ENCODE data around the gene CFAP70. TPM values are rescaled to one million over a fixed set of nuclear protein-coding genes. Genes with fewer than 3 reads are reported as not detected.

Gene CFAP70
- total RNA-seq, 1 experiment from 2014 or later, result 0.39 TPM

DNA sequence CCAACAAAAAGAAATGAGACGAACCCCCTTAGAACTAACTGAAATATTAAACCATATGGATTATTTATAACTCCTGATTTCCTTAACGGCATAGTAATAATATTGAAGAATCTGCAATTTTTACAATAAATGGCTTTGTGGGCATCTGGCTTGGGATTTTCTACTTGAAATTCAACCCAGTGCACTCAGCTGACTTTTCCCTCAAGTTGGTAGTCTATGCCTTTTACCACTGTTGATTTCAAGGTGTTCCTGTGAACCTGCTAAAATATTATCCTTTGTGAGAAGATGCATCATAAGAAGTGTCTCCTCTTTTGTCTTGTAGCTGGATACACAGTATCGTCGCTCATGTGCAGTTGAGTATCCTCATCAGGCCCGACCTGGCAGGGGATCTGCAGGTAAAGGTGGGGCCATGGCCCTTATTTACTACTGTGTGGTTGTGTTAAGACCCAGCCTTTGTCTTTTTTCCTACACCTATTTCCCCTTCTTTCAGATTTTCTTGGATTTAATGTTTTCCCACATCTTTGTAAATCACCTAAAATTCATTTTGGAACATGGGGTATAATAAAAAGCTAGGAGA lies 119.6 kb downstream of the CFAP70 start:
- H3K4me3 Mint-ChIP-seq (ENCODE audit: unreplicated experiment), result no peak overlapping the region
- intact Hi-C loops (cut with micrococcal nuclease; ENCODE audit: unreplicated experiment), result no loop called here
- no peaks in the 10 kb centered on the region for H3K9me3 Mint-ChIP-seq (ENCODE audit: unreplicated experiment)
- Histone ChIP-seq H3K4me1 (no peaks in the 10 kb centered on the region), H3K27me3 (replicated peaks; ENCODE audit: control insufficient read depth, insufficient read depth, low read length) (no peaks in the 10 kb centered on the region), H3K9me3 (no peaks in the 10 kb centered on the region), H3K4me3 (ENCODE audit: low read depth, low read length) (no peak overlapping the region), H3K36me3 (ENCODE audit: control insufficient read depth, insufficient read depth, low read length) (peaks cover 7% of the 10 kb centered on the region)
- no peaks in the 10 kb centered on the region for H3K4me1 Mint-ChIP-seq (ENCODE audit: low read depth, unreplicated experiment)
- TF ChIP-seq, protein P1, sequence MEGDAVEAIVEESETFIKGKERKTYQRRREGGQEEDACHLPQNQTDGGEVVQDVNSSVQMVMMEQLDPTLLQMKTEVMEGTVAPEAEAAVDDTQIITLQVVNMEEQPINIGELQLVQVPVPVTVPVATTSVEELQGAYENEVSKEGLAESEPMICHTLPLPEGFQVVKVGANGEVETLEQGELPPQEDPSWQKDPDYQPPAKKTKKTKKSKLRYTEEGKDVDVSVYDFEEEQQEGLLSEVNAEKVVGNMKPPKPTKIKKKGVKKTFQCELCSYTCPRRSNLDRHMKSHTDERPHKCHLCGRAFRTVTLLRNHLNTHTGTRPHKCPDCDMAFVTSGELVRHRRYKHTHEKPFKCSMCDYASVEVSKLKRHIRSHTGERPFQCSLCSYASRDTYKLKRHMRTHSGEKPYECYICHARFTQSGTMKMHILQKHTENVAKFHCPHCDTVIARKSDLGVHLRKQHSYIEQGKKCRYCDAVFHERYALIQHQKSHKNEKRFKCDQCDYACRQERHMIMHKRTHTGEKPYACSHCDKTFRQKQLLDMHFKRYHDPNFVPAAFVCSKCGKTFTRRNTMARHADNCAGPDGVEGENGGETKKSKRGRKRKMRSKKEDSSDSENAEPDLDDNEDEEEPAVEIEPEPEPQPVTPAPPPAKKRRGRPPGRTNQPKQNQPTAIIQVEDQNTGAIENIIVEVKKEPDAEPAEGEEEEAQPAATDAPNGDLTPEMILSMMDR (IDR thresholded peaks at IDR 0.05; ENCODE audit: insufficient read depth in 1 of 2, low read depth in 1 of 2, low read length in 1 of 2, severe bottlenecking in 1 of 2, unreplicated experiment in 1 of 2), result no peak
- no TSS peak for BruUV-seq (replicated peaks)
- ChIA-PET CTCF (no interaction called here), POLR2A (interaction anchor here (0.6 to 0.9 kb wide), 2 partner anchors 8 to 14 kb away, joined by 3 to 4 read pairs; partner anchors contain the start of gene DNAJC9)
- peaks cover 94% of the 10 kb centered on the region for H3K36me3 Mint-ChIP-seq (ENCODE audit: insufficient read depth, unreplicated experiment)
- H3K27ac Mint-ChIP-seq (ENCODE audit: unreplicated experiment), result no peak overlapping the region
- no peaks in the 10 kb centered on the region for H3K27me3 Mint-ChIP-seq (ENCODE audit: insufficient read depth, unreplicated experiment)
- DNase-seq, result no peak

DNA sequence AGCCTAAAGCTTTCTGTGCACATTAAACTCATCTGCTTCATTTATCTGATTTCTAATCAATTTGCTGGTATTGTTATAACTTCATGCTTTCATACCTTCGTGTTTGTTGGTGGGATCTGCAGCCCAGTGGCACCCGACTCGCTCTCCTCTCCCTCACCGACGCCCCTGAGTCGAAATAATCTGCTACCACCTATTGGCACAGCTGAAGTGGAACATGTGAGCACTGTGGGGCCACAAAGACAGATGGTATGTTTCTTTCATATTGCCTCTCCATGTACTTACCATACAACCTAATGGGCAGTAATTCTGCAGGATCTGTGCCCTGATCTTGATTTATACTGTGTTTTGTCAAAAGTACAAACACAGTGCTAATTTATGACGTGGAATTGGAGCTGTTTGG lies 124.0 kb downstream of the CFAP70 start:
- H3K9me3 Mint-ChIP-seq (ENCODE audit: unreplicated experiment), result no peaks in the 10 kb centered on the region
- ChIA-PET POLR2A (interaction anchor here (2.9 kb wide), 1 partner anchor 12 kb away, joined by 9 read pairs; the partner anchor contains the start of gene DNAJC9), CTCF (no interaction called here)
- TF ChIP-seq, protein P1 (IDR thresholded peaks at IDR 0.05; ENCODE audit: insufficient read depth in 1 of 2, low read depth in 1 of 2, low read length in 1 of 2, severe bottlenecking in 1 of 2, unreplicated experiment in 1 of 2), result no peak
- Histone ChIP-seq H3K36me3 (ENCODE audit: control insufficient read depth, insufficient read depth, low read length) (peaks cover 4% of the 10 kb centered on the region), H3K4me1 (no peaks in the 10 kb centered on the region), H3K4me3 (ENCODE audit: low read depth, low read length) (no peak overlapping the region), H3K9me3 (no peaks in the 10 kb centered on the region), H3K27me3 (replicated peaks; ENCODE audit: control insufficient read depth, insufficient read depth, low read length) (no peaks in the 10 kb centered on the region)
- H3K4me1 Mint-ChIP-seq (ENCODE audit: low read depth, unreplicated experiment), result no peaks in the 10 kb centered on the region
- BruUV-seq (replicated peaks), result no TSS peak
- no peaks in the 10 kb centered on the region for H3K27me3 Mint-ChIP-seq (ENCODE audit: insufficient read depth, unreplicated experiment)
- no peak for DNase-seq
- no peak overlapping the region for H3K4me3 Mint-ChIP-seq (ENCODE audit: unreplicated experiment)
- intact Hi-C loops (cut with micrococcal nuclease; ENCODE audit: unreplicated experiment), result no loop called here
- H3K36me3 Mint-ChIP-seq (ENCODE audit: insufficient read depth, unreplicated experiment), result peaks cover 79% of the 10 kb centered on the region
- H3K27ac Mint-ChIP-seq (ENCODE audit: unreplicated experiment), result no peak overlapping the region

DNA sequence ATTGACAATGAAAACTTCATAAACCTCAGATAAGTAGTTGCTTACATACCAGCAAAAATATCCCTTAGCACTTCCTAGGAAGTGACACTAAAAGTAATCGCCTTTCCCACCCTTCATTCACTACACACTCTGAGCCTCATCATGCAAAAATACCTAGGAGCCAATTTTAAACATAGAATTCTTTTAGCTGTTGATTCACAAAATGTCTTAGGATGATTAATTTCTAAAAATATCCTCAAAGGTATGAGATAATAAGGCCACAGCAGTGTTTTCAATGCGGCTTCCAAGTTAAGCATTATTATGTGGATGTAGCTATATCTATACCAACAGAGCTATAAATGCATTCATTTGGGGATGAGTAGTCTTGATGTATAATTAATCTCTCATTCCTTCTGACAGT lies 124.8 kb downstream of the CFAP70 start:
- intact Hi-C loops (cut with micrococcal nuclease; ENCODE audit: unreplicated experiment), result no loop called here
- Mint-ChIP-seq H3K36me3 (ENCODE audit: insufficient read depth, unreplicated experiment) (peaks cover 71% of the 10 kb centered on the region), H3K4me1 (ENCODE audit: low read depth, unreplicated experiment) (no peaks in the 10 kb centered on the region), H3K4me3 (ENCODE audit: unreplicated experiment) (no peak overlapping the region), H3K27me3 (ENCODE audit: insufficient read depth, unreplicated experiment) (no peaks in the 10 kb centered on the region), H3K27ac (ENCODE audit: unreplicated experiment) (no peak overlapping the region), H3K9me3 (ENCODE audit: unreplicated experiment) (no peaks in the 10 kb centered on the region)
- Histone ChIP-seq H3K4me3 (ENCODE audit: low read depth, low read length) (no peak overlapping the region), H3K27me3 (replicated peaks; ENCODE audit: control insufficient read depth, insufficient read depth, low read length) (no peaks in the 10 kb centered on the region), H3K4me1 (no peaks in the 10 kb centered on the region), H3K9me3 (no peaks in the 10 kb centered on the region), H3K36me3 (ENCODE audit: control insufficient read depth, insufficient read depth, low read length) (peaks cover 4% of the 10 kb centered on the region)
- CTCF ChIA-PET, result no interaction called here
- POLR2A ChIA-PET, result interaction anchor here (2.9 kb wide), 1 partner anchor 13 kb away, joined by 9 read pairs; the partner anchor contains the start of gene DNAJC9
- TF ChIP-seq, protein P1 (IDR thresholded peaks at IDR 0.05; ENCODE audit: insufficient read depth in 1 of 2, low read depth in 1 of 2, low read length in 1 of 2, severe bottlenecking in 1 of 2, unreplicated experiment in 1 of 2), result no peak
- BruUV-seq (replicated peaks), result no TSS peak
- DNase-seq, result no peak
